ENCODE measurements around the gene LOXHD1.

GRCh38 chr18:46488471-46489213 lies 168.4 kb downstream of the LOXHD1 start:
- no peak for TF ChIP-seq CTCF (IDR thresholded peaks at IDR 0.05 in 4 of 5, conservative IDR thresholded peaks at IDR 0.05 in 1 of 5)
- TF ChIP-seq POLR2A (IDR thresholded peaks at IDR 0.05): no peak

Measured in gastrocnemius medialis (tissue), 4 donors.